ENCODE measurements around the gene MS4A4A. TPM values are rescaled to one million over a fixed set of nuclear protein-coding genes. Genes with fewer than 3 reads are reported as not detected.

The MS4A4A gene
- total and polyA plus RNA-seq, 2 donors (not counting 1 experiment from before 2014, with no cell fraction given): 0.72 to 0.99 TPM

GRCh38 chr11:60307507-60308195 is 27.2 kb downstream of the MS4A4A start:
- Histone ChIP-seq H3K27ac (ENCODE audit: low read length in 2 of 2) (no peak overlapping the region), H3K9ac (ENCODE audit: low read length) (no peak overlapping the region), H3K9me3 (ENCODE audit: control extremely low read depth in 1 of 3, control insufficient read depth in 2 of 3, insufficient read depth in 1 of 3, low read length in 2 of 3) (no peaks in the 10 kb centered on the region), H3K36me3 (replicated peaks in 1 of 2; ENCODE audit: control extremely low read depth in 1 of 2, control insufficient read depth in 1 of 2, extremely low read depth in 1 of 2, insufficient read depth in 2 of 2, low read length in 1 of 2) (no peaks in the 10 kb centered on the region), H3K4me1 (ENCODE audit: control insufficient read depth in 2 of 2, insufficient read depth in 2 of 2, low read length in 2 of 2) (peaks cover 8 to 9% of the 10 kb centered on the region in 2 donors), H3K4me3 (ENCODE audit: control extremely low read depth in 1 of 5, extremely low read depth in 1 of 5, insufficient read depth in 1 of 5, low read depth in 2 of 5, low read length in 4 of 5) (no peak overlapping the region), H3K79me2 (ENCODE audit: control insufficient read depth, insufficient read depth, low read length) (no peaks in the 10 kb centered on the region), H3K4me2 (replicated peaks; ENCODE audit: low read depth, low read length, poor library complexity, severe bottlenecking) (no peak overlapping the region), H2AFZ (ENCODE audit: insufficient read depth, low read depth, low read length, poor library complexity, severe bottlenecking) (no peak overlapping the region), H4K20me1 (ENCODE audit: control insufficient read depth, insufficient read depth, low read length, poor library complexity, severe bottlenecking) (no peaks in the 10 kb centered on the region), H3K27me3 (replicated peaks in 1 of 4; ENCODE audit: control extremely low read depth in 1 of 4, control insufficient read depth in 3 of 4, insufficient read depth in 4 of 4, low read length in 3 of 4) (no peaks in the 10 kb centered on the region)
- ChIA-PET POLR2A (no interaction called here), CTCF (interaction anchor here (1.0 to 2.3 kb wide), 3 partner anchors 36 to 43 kb away, joined by 3 to 7 read pairs (median 6); no protein-coding TSS in a partner anchor)
- WGBS (ENCODE audit: insufficient coverage): 82% methylated on average over 3 of the region's 3 CpGs
- Mint-ChIP-seq H3K4me3 (peak overlapping the region; percentile 4), H3K9me3 (ENCODE audit: insufficient read depth) (no peaks in the 10 kb centered on the region), H3K4me1 (peaks cover 33% of the 10 kb centered on the region), H3K27ac (peak overlapping the region; percentile 71), H3K27me3 (no peaks in the 10 kb centered on the region)
- intact Hi-C loops (cut with micrococcal nuclease): no loop called here
- DNase-seq (no peak), ATAC-seq (ENCODE audit: low read depth) (peak; percentile 6)
- TF ChIP-seq, protein P1, sequence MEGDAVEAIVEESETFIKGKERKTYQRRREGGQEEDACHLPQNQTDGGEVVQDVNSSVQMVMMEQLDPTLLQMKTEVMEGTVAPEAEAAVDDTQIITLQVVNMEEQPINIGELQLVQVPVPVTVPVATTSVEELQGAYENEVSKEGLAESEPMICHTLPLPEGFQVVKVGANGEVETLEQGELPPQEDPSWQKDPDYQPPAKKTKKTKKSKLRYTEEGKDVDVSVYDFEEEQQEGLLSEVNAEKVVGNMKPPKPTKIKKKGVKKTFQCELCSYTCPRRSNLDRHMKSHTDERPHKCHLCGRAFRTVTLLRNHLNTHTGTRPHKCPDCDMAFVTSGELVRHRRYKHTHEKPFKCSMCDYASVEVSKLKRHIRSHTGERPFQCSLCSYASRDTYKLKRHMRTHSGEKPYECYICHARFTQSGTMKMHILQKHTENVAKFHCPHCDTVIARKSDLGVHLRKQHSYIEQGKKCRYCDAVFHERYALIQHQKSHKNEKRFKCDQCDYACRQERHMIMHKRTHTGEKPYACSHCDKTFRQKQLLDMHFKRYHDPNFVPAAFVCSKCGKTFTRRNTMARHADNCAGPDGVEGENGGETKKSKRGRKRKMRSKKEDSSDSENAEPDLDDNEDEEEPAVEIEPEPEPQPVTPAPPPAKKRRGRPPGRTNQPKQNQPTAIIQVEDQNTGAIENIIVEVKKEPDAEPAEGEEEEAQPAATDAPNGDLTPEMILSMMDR (IDR thresholded peaks at IDR 0.05): no peak
- TF ChIP-seq EZH2 (IDR thresholded peaks at IDR 0.05; ENCODE audit: borderline replicate concordance, insufficient read depth, low read depth, low read length, poor library complexity, severe bottlenecking): no peak

- Mint-ChIP-seq H3K4me1 (peaks cover 33% of the 10 kb centered on the region), H3K9me3 (ENCODE audit: insufficient read depth) (no peaks in the 10 kb centered on the region), H3K27me3 (no peaks in the 10 kb centered on the region), H3K27ac (peak overlapping the region; percentile 73), H3K4me3 (peak overlapping the region; percentile 27)
- Histone ChIP-seq H3K4me2 (replicated peaks; ENCODE audit: low read depth, low read length, poor library complexity, severe bottlenecking) (peak overlapping the region; percentile 24), H3K36me3 (replicated peaks in 1 of 2; ENCODE audit: control extremely low read depth in 1 of 2, control insufficient read depth in 1 of 2, extremely low read depth in 1 of 2, insufficient read depth in 2 of 2, low read length in 1 of 2) (no peaks in the 10 kb centered on the region), H2AFZ (ENCODE audit: insufficient read depth, low read depth, low read length, poor library complexity, severe bottlenecking) (no peak overlapping the region), H3K79me2 (ENCODE audit: control insufficient read depth, insufficient read depth, low read length) (no peaks in the 10 kb centered on the region), H3K4me1 (ENCODE audit: control insufficient read depth in 2 of 2, insufficient read depth in 2 of 2, low read length in 2 of 2) (peaks cover 8 to 9% of the 10 kb centered on the region in 2 donors), H3K27ac (ENCODE audit: low read length in 2 of 2) (peak overlapping the region; percentile 21 to 61), H3K4me3 (ENCODE audit: control extremely low read depth in 1 of 5, extremely low read depth in 1 of 5, insufficient read depth in 1 of 5, low read depth in 2 of 5, low read length in 4 of 5) (no peak overlapping the region), H4K20me1 (ENCODE audit: control insufficient read depth, insufficient read depth, low read length, poor library complexity, severe bottlenecking) (no peaks in the 10 kb centered on the region), H3K9me3 (ENCODE audit: control extremely low read depth in 1 of 3, control insufficient read depth in 2 of 3, insufficient read depth in 1 of 3, low read length in 2 of 3) (no peaks in the 10 kb centered on the region), H3K27me3 (replicated peaks in 1 of 4; ENCODE audit: control extremely low read depth in 1 of 4, control insufficient read depth in 3 of 4, insufficient read depth in 4 of 4, low read length in 3 of 4) (no peaks in the 10 kb centered on the region), H3K9ac (ENCODE audit: low read length) (no peak overlapping the region)
- no peak for TF ChIP-seq EZH2 (IDR thresholded peaks at IDR 0.05; ENCODE audit: borderline replicate concordance, insufficient read depth, low read depth, low read length, poor library complexity, severe bottlenecking)
- TF ChIP-seq, protein P1 (IDR thresholded peaks at IDR 0.05): no peak
- DNase-seq: peak; percentile 84
- intact Hi-C loops (cut with micrococcal nuclease): loop anchor here (1.0 kb wide), 1 partner anchor 145 kb away; the partner anchor contains the start of gene MS4A1
- no CpG with 5 or more reads among the region's 5 CpGs for WGBS (ENCODE audit: insufficient coverage)
- CTCF ChIA-PET: interaction anchor here (1.0 to 2.0 kb wide), 5 partner anchors 23 to 308 kb away, joined by 3 to 6 read pairs (median 5); no protein-coding TSS in a partner anchor
- POLR2A ChIA-PET: no interaction called here
- ATAC-seq (ENCODE audit: low read depth): peak; percentile 73
These were observed 30.0 kb downstream of the MS4A4A start for GRCh38 chr11:60310407-60310998.
